Lower leg skin (tissue), 4 donors: Measurements from ENCODE around the gene MAD1L1. TPM values are rescaled to one million over a fixed set of nuclear protein-coding genes. Genes with fewer than 3 reads are reported as not detected.
"Not testable (repeated sequence)": the region's sequence is repeated elsewhere in the genome, so short reads cannot be mapped to it uniquely, and the experiment has no call there.

Source experiments
- DNase-seq, 2 donors: peaks; one replicate each; pipeline ENCODE4 v3.0.0-alpha.2; 2019; ENCODE audit warnings: low spot score in 2 of 2
- H3K4me3 ChIP-seq: fragments of 200-600 bp; sonication (generic); 2 replicates; pipeline ENCODE4 v1.5.1; 2017; ENCODE audit warnings: mild to moderate bottlenecking, low read depth; ENCODE audit not compliant: poor library complexity, severe bottlenecking
- CTCF ChIP-seq, 3 donors: fragments of 450-650 bp; IDR thresholded peaks; one replicate each; pipeline ENCODE4 v1.5.1; 2016; ENCODE audit warnings: antibody characterized with exemption in 3 of 3, mild to moderate bottlenecking in 3 of 3, moderate library complexity in 2 of 3
- POLR2A ChIP-seq, 2 donors: fragments of 450-650 bp; IDR thresholded peaks; one replicate each; pipeline ENCODE4 v1.6.1; 2016 to 2017; ENCODE audit warnings: antibody characterized with exemption in 2 of 2, mild to moderate bottlenecking in 1 of 2, moderate library complexity in 1 of 2
- WGBS, 2 donors: methylation state at CpG; one replicate each; pipeline ENCODE4 v1.1.5; 2018; 5-methylcytosine and 5-hydroxymethylcytosine counted together
- intact Hi-C: fragments of 100-400 bp; cut with DNase I; formaldehyde crosslinking; loops from one replicate; pipeline ENCODE4 v1.15.0; 2023; ENCODE audit warnings: low total_unique reads
- total RNA-seq, 4 donors: library from RNA; depleted of rRNA; stranded (reverse); fragments of >200 nt; gene quantifications; one replicate each; pipeline ENCODE4 v1.1.0, GENCODE V29; 2016

Gene MAD1L1
- total RNA-seq, 4 donors from 2014 or later: 37.7 to 77.8 (median 59.4) TPM

GRCh38 chr7:1973321-1974251, 259.2 kb downstream of the MAD1L1 start:
- intact Hi-C loops: no loop called here
- H3K4me3 ChIP-seq: no peak overlapping the region
- DNase-seq: no peak
- TF ChIP-seq POLR2A (IDR thresholded peaks at IDR 0.05): no peak
- no peak for TF ChIP-seq CTCF (IDR thresholded peaks at IDR 0.05)
- WGBS, 2 donors: 92% methylated on average over 23 to 29 of the region's 33 CpGs

- intact Hi-C loops: no loop called here
- DNase-seq: no peak
- 88 to 89% methylated on average over 9 of the region's 9 CpGs for WGBS, 2 donors
- no peak overlapping the region for H3K4me3 ChIP-seq
- TF ChIP-seq CTCF (IDR thresholded peaks at IDR 0.05) (no peak), POLR2A (IDR thresholded peaks at IDR 0.05) (no peak)
Measured at GRCh38 chr7:1972744-1973143, 260.0 kb downstream of the MAD1L1 start.

- DNase-seq: no peak
- intact Hi-C loops: no loop called here
- no peak for TF ChIP-seq CTCF (IDR thresholded peaks at IDR 0.05)
- no peak for TF ChIP-seq POLR2A (IDR thresholded peaks at IDR 0.05)
- H3K4me3 ChIP-seq: no peak overlapping the region
- WGBS, 2 donors: 90 to 93% methylated on average over 15 of the region's 15 CpGs
Measured at GRCh38 chr7:1971946-1972654, 260.6 kb downstream of the MAD1L1 start.

GRCh38 chr7:1970895-1971294, 261.9 kb downstream of the MAD1L1 start:
- H3K4me3 ChIP-seq: no peak overlapping the region
- TF ChIP-seq CTCF (IDR thresholded peaks at IDR 0.05): no peak
- TF ChIP-seq POLR2A (IDR thresholded peaks at IDR 0.05): no peak
- intact Hi-C loops: no loop called here
- WGBS, 2 donors: 98 to 99% methylated on average over 19 of the region's 19 CpGs
- DNase-seq: no peak

- 92 to 99% methylated on average over 10 of the region's 10 CpGs for WGBS, 2 donors
- DNase-seq, H3K4me3 ChIP-seq, intact Hi-C loops: not testable (repeated sequence)
Measured at GRCh38 chr7:1970285-1970660, 262.5 kb downstream of the MAD1L1 start.
